Hematopoietic multipotent progenitor cell treated with erythropoietin and hydrocortisone succinate and interleukin-3 and kit ligand, for 17 days (in vitro differentiated cells): ENCODE measurements around the gene ANKRD27.
"Not testable (repeated sequence)": the region's sequence is repeated elsewhere in the genome, so short reads cannot be mapped to it uniquely, and the experiment has no call there.

Experiments
- DNase-seq: peaks from one replicate; pipeline ENCODE4 v3.0.0-alpha.2; 2015; ENCODE audit warnings: low spot score

Gene ANKRD27

GRCh38 chr19:32603961-32604360 is 71.0 kb downstream of the ANKRD27 start:
- DNase-seq = no peak

- peak; percentile 85 for DNase-seq
Observed at GRCh38 chr19:32599736-32600157, 75.2 kb downstream of the ANKRD27 start.

DNA sequence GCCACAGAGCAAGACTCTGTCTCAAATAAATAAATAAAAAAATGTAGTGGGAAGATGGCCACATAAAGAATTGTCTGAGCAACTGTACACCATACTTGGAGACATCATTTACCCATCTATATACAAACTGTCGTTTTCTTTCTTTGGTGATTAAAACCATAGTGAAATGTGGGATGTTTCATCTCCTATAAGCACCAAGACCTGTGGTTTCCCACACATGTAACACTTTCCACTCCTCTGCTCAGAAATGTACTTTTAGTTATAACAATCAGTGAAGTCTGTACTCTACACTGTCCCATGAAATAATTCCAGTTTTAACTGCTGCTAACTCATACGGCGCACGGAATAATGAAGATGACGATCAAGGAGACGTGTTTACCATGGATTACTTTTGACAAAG is 75.7 kb downstream of the ANKRD27 start:
- DNase-seq = no peak

GRCh38 chr19:32598022-32598421 is 77.0 kb downstream of the ANKRD27 start:
- DNase-seq = no peak

DNA sequence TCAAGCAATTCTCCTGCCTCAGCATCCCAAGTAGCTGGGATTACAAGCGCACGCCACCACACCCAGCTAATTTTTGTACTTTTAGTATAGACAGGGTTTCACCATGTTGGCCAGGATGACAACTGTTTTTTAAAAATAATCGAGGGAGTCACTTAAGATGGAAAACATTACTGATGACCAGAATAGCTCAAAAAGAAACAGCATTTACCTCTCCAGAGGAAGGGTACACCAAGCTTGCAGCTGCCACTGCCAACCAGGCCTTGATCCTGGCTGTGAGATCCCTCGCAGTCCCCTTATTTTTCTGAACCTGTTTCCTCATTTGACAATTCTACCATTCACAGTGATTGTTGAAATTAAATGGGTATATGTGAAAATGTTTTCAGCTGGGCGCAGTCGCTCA is 79.5 kb downstream of the ANKRD27 start:
- DNase-seq = no peak

GRCh38 chr19:32594021-32594420 is 81.0 kb downstream of the ANKRD27 start:
- DNase-seq = no peak

- not testable (repeated sequence) for DNase-seq
Observed at GRCh38 chr19:32587747-32588504, 87.1 kb downstream of the ANKRD27 start.

DNA sequence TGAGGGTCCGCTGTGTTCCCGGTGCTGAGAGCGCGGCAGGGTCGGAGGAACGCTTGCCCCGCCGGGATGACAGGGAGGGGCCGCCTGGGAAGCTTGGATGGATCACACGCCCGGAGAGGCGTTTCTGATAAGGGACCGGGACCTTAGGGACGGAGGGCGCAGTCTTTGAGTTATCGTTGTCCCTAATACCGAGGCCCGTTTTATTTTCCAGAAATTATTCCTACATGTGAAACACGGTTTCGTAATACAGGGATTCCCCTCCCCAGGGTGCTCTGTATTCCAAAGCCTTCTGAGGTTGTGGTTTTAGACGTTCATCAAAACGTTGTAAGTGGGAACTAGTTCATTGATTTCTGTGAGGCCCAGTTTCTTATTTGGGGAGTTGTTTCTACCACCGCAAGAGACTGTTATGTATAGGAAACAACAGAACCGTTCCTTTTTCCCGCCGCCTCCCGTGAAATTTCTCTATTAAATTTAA is 93.2 kb downstream of the ANKRD27 start:
- DNase-seq = peak; percentile 17

GRCh38 chr19:32580901-32581704 is 93.9 kb downstream of the ANKRD27 start, which contains the start of gene PDCD5:
Gene PDCD5 (plus strand): TSS chr19:32581190. CDS start chr19:32581262, 72 bp downstream.
- DNase-seq = peak; percentile 84

- DNase-seq = no peak
Observed at GRCh38 chr19:32580353-32580900, 94.6 kb downstream of the ANKRD27 start.

GRCh38 chr19:32576790-32577189 is 98.2 kb downstream of the ANKRD27 start:
- no peak for DNase-seq

GRCh38 chr19:32573492-32573794 is 101.5 kb downstream of the ANKRD27 start:
- DNase-seq = no peak

GRCh38 chr19:32572700-32573491 is 102.1 kb downstream of the ANKRD27 start:
- DNase-seq = not testable (repeated sequence)

GRCh38 chr19:32571471-32572075 is 103.4 kb downstream of the ANKRD27 start:
- not testable (repeated sequence) for DNase-seq

DNA sequence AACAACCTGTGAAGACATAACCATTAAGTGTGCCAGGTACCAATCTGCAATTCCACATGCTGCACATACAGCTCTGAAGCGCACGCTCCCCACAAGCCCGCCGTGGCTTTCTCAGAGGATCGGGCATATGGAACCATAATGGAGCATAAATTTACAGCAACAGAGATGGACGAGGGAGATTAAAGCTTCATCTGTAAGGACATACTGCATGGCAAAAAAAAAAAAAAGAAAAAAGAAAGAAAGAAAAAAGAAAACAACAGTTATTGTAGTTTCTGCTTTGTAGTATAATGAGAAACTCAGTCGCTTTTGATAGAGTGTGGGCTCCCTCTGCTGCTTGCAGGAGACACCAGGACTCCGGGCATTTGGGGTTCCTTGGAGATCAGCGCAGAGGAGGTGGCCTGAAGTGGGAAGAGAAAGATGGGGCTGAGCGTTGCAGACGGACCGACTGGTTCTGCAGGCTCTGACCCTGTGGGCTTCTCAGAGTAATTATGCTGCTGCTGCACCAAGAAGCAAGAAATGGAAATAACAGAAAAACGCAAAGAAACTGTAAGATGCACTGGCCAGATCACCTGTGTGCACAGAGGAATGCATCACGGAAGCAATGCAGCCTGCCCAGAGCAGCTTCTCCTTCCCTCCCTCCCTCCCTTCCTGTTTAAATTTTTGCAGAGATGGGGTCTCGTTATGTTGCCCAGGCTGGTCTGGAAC is 104.7 kb downstream of the ANKRD27 start:
- peak; percentile 18 for DNase-seq

DNA sequence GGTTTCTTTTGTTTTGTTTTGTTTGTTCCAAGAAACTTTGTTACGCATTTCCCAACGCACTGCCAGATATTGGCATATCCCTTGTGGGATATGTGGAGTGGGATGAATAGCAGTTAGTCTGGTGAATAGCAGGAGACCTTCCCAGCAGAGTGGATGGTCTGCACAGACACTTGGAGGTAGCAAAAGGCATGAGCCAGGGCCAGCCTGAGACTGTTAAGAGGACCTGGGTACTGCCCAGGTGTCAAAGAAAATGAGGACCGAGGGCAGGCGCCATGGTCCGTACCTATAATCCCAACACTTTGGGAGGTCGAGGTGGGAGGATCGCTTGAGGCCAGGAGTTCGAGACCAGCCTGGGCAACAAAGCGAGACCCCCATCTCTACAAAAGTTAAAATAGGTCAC is 107.5 kb downstream of the ANKRD27 start:
- DNase-seq = no peak

- DNase-seq = no peak
Observed at GRCh38 chr19:32566246-32566830, 108.6 kb downstream of the ANKRD27 start.

DNA sequence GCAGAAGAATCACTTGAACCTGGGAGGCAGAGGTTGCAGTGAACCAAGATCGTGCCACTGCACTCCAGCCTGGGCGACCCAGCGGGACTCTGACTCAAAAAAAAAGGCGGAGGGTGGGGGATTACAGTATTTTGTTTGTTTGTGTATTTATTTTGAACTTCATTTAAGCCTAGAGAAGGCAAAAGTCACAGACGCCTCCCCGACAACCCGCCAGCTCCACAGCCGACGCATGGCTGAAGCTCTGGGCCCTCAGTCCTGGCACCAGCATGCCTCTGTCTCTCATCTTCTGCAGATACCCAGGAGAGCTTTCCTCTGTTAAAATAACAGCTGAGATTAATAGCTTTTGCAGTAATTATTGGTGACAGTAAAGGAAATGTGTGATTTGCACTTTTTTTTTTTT is 111.2 kb downstream of the ANKRD27 start:
- no peak for DNase-seq

DNA sequence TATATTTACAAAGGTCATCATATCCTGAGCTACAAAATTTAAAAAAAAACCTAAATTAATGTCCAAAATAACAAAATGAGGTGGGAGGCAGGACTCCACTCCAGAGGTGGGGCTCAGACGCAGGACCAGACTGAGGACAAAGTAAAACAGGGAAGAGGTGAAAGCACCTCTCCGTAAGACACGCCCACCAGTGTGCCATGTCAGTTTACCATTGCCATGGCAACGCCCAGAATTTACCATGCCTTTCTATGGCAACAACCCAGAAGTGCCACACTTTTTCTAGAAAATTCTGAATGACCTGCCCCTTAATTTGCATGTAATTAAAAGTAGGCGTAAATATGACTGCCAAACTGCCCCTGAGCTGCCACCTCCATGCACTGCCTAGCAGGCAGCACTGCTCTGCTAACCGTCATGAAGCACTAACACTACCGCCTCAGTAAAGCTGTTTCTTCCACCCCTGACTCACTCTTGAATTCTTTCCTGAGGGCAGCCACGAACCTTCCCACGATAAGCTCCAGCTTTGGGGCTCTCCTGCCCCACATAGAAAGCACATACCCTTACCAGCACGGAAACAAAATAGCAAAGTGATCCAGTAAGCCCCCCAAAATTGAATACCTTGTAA is 116.3 kb downstream of the ANKRD27 start:
- no peak for DNase-seq

DNA sequence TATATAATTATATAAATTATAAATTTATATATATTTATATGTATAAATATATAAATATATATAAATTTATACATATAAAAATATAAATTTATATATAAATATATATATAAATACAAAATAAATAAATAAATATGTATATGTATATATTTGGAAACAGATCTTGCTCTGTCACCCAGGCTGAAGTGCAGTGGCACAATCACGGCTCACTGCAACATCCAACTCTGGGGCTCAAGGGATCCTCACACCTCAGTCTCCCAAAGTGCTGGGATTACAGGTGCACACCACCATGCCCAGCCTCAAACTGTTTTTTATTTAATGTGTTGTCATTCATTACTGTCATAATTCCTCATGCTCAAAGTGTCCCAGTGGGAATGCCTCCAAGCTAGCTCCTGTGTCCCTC is 119.2 kb downstream of the ANKRD27 start:
- no peak for DNase-seq
